SHP77 (cell line): ENCODE data around the gene TENM3.

Experiments used
- DNase-seq, 2 experiments: peaks; one replicate each; lab custom pipeline; 2025; lab: John Stamatoyannopoulos, UW

TENM3 gene

GRCh38 chr4:182254026-182254780, 11.0 kb downstream of the TENM3 start:
- no peak for DNase-seq

DNA sequence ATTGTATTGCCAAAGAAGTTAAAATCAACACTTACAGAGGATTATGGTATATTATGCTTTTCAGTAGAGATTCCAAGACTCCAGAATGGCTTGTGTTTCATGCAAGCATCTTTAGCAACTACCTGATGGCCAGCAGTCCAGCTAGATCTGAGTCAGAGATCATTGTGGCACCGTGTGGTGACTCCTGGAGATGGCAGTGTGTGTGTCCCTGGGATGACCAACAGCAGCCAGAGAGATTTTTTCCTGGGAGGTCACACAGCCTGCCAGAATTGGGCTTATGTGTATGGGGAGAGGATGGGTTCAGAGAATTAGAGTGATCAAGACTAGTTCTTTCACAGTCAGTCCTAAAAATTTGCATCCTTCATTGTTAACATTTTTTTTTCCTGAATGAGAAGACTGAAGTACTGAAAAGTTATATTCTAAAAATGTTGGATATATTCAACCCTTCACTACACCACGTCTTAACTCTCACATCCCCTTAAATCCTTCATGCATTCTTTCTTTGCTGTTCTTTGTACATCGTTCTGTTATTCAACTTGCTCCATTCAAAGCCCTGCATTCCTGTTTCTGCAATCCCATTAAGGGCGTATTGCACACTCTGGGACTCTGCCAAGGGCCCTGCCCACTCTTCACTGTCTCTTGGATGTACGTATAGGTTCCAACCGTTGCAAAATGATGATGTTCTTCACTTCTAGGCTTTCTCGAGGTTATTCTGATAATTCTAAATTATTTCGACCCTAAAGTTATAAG, 12.4 kb downstream of the TENM3 start:
- no peak for DNase-seq

GRCh38 chr4:182257016-182257415, 13.8 kb downstream of the TENM3 start:
- DNase-seq, result no peak

DNA sequence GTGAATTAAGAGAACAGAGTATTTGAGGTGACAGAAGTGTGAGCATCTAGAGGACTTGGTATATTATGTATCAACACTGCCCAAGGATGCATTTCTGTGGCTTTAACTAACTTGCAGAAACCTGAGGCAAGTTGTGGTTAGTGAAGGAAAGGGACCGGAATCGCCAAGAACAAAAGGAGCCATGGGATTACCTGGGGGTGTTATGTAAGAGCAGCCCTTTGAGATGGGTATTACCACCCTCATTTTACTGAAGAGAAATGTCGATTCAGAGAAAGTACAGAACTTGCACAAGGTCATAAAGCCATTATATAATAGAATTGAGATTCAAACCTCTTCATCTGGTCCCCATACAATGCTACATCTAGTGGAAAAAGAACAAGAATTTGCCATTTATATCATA, 14.3 kb downstream of the TENM3 start:
- DNase-seq, result no peak

- DNase-seq, result no peak
These were observed 15.3 kb downstream of the TENM3 start for GRCh38 chr4:182258441-182259000.

DNA sequence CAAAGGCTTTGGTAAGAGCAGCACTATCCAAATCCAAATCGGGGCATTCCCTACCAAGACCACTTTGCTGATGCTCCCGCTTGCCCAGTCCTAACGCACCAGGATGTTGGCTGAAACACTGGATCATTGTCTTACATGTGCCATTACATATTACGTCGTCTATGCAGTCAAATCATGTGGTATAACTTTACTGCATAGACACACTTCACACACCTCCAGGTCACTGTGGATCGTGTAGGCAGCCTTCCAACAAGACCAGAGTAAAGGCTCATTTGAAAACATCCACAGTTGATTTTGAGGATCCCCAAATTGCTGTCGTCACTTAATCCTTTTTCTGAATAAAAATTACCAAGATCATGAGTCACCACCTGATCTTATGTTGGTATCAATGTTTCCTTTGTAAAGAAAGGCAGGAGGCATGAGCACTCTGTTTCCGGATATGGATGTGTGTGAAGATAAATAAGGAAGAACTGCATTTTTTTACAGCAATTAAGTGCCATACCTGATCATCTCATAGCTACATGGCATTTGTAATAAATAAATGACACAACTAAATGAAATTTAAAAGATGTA, 18.5 kb downstream of the TENM3 start:
- DNase-seq, result no peak

DNA sequence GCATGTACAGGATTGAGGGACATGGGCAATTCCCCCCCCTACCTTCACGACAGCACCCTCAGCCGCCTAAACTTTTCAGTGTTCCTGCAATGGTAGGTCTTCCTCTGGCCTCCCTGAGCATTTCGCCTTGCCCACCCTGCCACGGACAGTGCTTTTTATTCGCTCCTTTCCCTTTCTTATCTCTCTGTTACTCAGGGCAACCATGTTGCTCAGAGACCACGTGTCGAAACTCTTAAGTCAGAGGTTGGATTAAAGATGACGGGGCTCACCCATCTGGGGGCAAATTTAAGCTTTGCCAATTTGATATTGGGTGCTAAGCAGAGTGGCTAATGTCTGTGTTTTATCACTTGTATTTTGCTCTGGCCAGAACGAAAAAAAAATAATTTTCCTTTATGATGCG, 20.4 kb downstream of the TENM3 start:
- no peak for DNase-seq

- no peak for DNase-seq
These were observed 21.0 kb downstream of the TENM3 start for GRCh38 chr4:182264139-182264752.

- no peak for DNase-seq
These were observed 22.7 kb downstream of the TENM3 start for GRCh38 chr4:182265881-182266280.

DNA sequence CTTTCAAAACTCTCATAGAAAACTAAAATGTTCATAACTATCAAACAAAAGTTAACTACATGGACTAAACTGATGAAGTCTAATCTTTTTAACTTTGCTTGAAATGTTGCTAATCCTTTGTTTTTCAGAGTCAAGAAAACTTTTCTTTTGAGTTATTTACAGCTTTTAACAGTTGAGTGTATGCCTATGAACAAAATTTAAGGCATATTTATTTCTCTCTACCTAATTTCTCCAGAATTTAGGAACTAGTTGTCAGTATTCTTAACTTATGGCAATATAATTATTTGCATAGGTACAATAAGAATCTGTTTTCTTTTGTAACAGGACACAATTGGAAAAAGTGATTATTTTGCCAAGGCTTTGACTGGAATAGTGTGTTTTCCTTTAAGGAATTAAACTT, 23.8 kb downstream of the TENM3 start:
- DNase-seq, result no peak

- no peak for DNase-seq
These were observed 25.8 kb downstream of the TENM3 start for GRCh38 chr4:182268966-182269365.

DNA sequence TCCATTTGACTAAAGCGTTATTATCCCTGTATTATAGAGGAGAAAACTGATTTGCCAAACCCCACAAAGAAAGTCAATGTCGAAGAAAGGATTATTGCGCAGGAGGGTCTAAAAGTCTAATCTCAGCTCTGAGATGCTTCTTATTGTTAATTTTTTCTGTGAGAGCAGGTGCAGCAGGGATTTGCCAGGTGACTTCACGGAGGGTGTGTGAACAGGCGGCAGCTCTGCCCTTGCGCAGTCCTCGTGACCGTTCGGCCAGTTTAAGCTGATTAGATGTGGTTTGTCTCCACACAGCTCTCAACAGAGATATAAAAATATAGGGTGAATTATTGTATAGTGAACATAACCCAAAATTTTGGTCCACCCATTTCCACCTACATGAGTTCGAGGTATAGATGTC, 28.5 kb downstream of the TENM3 start:
- DNase-seq, result no peak

DNA sequence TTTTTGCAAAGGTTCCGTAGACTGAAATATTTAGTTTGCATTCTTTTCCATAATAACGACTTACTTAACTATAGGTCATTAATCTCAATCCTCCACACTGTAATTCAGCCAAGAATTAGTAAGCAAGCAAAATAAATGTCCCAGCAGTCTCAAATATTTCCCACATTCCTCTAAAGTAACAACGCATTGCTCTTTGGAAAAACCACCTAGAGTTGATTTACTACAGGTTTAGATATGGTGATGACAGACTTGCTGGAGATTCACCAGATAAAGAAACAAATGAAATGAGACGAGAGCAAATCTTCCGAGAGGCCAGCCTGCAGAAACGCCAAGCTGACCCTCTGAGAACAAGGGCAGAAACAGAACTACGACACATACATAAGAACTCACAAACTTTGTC, 28.9 kb downstream of the TENM3 start:
- DNase-seq, result no peak

DNA sequence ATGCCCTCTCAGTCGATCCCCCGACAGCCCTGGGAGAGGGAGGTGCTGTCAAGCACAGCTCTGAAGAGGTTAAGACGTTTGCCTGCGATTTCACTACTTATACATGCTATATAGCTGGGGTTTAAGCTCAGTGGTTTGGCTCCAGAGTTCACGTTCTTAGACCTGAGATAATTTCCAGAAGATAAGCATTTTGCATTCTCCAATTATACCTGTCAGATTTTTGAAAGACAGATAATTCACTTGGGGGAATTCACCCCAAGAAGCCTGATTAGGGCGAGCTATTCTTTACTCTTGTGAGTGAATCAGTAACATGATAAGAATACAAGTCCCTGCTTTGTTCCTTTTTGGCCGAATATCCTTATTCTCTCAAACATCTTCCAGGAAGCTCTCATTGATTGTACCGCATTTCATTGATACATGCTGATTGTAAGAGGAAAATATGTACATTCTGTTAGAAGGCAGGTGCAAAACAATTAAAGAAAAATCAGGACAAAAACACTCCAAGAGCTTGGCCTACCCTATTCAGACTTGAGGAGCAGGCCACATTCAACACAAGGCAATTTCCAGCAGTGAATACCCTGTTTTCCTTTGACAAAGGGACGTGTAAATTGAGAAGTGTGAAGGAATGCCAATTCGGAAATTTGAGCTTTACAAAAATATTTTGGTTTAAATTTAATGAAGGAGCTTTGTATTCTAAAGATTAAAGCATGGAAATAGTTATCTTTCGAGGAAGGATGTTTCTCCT, 30.2 kb downstream of the TENM3 start:
- no peak for DNase-seq

- no peak for DNase-seq
These were observed 33.3 kb downstream of the TENM3 start for GRCh38 chr4:182276210-182277109.

GRCh38 chr4:182277377-182277776, 34.2 kb downstream of the TENM3 start:
- no peak for DNase-seq

GRCh38 chr4:182278729-182279128, 35.5 kb downstream of the TENM3 start:
- no peak for DNase-seq

- no peak for DNase-seq
These were observed 37.4 kb downstream of the TENM3 start for GRCh38 chr4:182280436-182281111.

- no peak for DNase-seq
These were observed 42.8 kb downstream of the TENM3 start for GRCh38 chr4:182286035-182286434.

GRCh38 chr4:182286931-182287330, 43.7 kb downstream of the TENM3 start:
- no peak for DNase-seq
